H1 (cell line): ENCODE results near the gene PRSS22. TPM values are rescaled to one million over a fixed set of nuclear protein-coding genes. Genes with fewer than 3 reads are reported as not detected.

Source experiments
- BACH1 ChIP-seq: IDR thresholded peaks from 2 replicates; pipeline ENCODE4 v1.6.1; 2012; ENCODE audit warnings: low read length, improper control_type of control experiment
- CBX8 ChIP-seq: fragments of 300-800, 300-1000 bp; sonication (generic); IDR thresholded peaks from 2 replicates; pipeline ENCODE4 v1.7.1; 2016; ENCODE audit warnings: low read depth, low read length, borderline replicate concordance
- CTBP2 ChIP-seq: IDR thresholded peaks from 2 replicates; pipeline ENCODE4 v1.7.0; 2011; ENCODE audit warnings: borderline replicate concordance, mild to moderate bottlenecking, moderate library complexity, mixed read lengths, low read length; ENCODE audit not compliant: insufficient read depth, insufficient read length
- GABPA ChIP-seq: IDR thresholded peaks from 2 replicates; pipeline ENCODE4 v1.6.1; 2011; ENCODE audit warnings: mild to moderate bottlenecking, low read length, moderate library complexity, borderline replicate concordance; ENCODE audit not compliant: insufficient read depth
- GTF2F1 ChIP-seq: IDR thresholded peaks from 2 replicates; pipeline ENCODE4 v1.6.1; 2012; ENCODE audit warnings: low read depth, low read length, improper control_type of control experiment, borderline replicate concordance
- HDAC2 ChIP-seq, 2 experiments: fragments of 300-600 bp in 1 of 2; sonication (generic) in 1 of 2; IDR thresholded peaks; 2 replicates each; pipeline ENCODE4 v1.6.1; 2011 to 2012; ENCODE audit warnings: low read depth in 2 of 2, low read length in 2 of 2, mild to moderate bottlenecking in 2 of 2, moderate library complexity in 2 of 2, borderline replicate concordance in 1 of 2, inconsistent platforms in 1 of 2
- JUN ChIP-seq: IDR thresholded peaks from 2 replicates; pipeline ENCODE4 v1.6.1; 2011; ENCODE audit warnings: low read depth, mild to moderate bottlenecking, improper control_type of control experiment, low read length
- JUND ChIP-seq: IDR thresholded peaks from 2 replicates; pipeline ENCODE4 v1.6.1; 2011; ENCODE audit warnings: mild to moderate bottlenecking, improper control_type of control experiment, low read length
- KDM4A ChIP-seq: IDR thresholded peaks from one replicate; pipeline ENCODE4 v1.7.1; 2012; ENCODE audit warnings: low read depth, mild to moderate bottlenecking, moderate library complexity, low read length, inconsistent platforms; ENCODE audit not compliant: severe bottlenecking
- NANOG ChIP-seq: IDR thresholded peaks from 2 replicates; pipeline ENCODE4 v1.6.1; 2011; ENCODE audit warnings: low read length, low read depth, mild to moderate bottlenecking, inconsistent platforms; ENCODE audit not compliant: insufficient read depth, poor library complexity, severe bottlenecking
- POLR2AphosphoS5 ChIP-seq: IDR thresholded peaks from 2 replicates; pipeline ENCODE4 v1.6.1; 2011; ENCODE audit warnings: low read depth, low read length
- RAD21 ChIP-seq, 2 experiments: IDR thresholded peaks in 1 of 2; conservative IDR thresholded peaks in 1 of 2; 2 replicates each; pipeline ENCODE4 v1.6.1; 2011; ENCODE audit warnings: low read depth in 2 of 2, low read length in 2 of 2, improper control_type of control experiment in 1 of 2, inconsistent platforms in 1 of 2, mild to moderate bottlenecking in 1 of 2, moderate library complexity in 1 of 2
- RFX5 ChIP-seq: IDR thresholded peaks from 2 replicates; pipeline ENCODE4 v1.6.1; 2011; ENCODE audit warnings: low read depth, low read length, improper control_type of control experiment, borderline replicate concordance
- SUZ12 ChIP-seq: fragments of 200-600 bp; sonication (generic); IDR thresholded peaks from 2 replicates; pipeline ENCODE4 v1.6.1; 2012; ENCODE audit warnings: mild to moderate bottlenecking, inconsistent platforms, low read length, moderate library complexity, mixed read lengths
- TAF1 ChIP-seq: IDR thresholded peaks from 2 replicates; pipeline ENCODE4 v1.6.1; 2011; ENCODE audit warnings: mild to moderate bottlenecking, low read depth, low read length
- polyA plus RNA-seq, 7 experiments: library from polyadenylated mRNA; depleted of rRNA in 3 of 7; stranded (reverse) in 5 of 7; unstranded in 2 of 7; fragments of >200 nt in 5 of 7; fragments of 200-250 nt in 2 of 7; gene quantifications; 1 replicate in 5 of 7; 2 replicates in 1 of 7; 4 replicates in 1 of 7; pipeline versions ENCODE4 v1.2.1 to v1.2.3, GENCODE V29; 2011 to 2013; ENCODE audit warnings: missing spikeins in 2 of 7, mixed read lengths in 2 of 7
- total RNA-seq: library from RNA; stranded (reverse); fragmentation: NEBNext Ultra II Directional; extraction: Animal tissue kit (Norgen Biotek cat#: 25700); gene quantifications from 2 replicates; pipeline ENCODE4 v1.2.1, GENCODE V29; 2021
- TF ChIP-seq, protein P1 (sequence below): IDR thresholded peaks from 2 replicates; pipeline ENCODE4 v1.6.1; 2012; ENCODE audit warnings: low read length, inconsistent platforms
- TF ChIP-seq, protein P2 (sequence below): IDR thresholded peaks from 2 replicates; pipeline ENCODE4 v1.6.1; 2012; ENCODE audit warnings: inconsistent platforms
- TF ChIP-seq, protein P3 (sequence below), 3 experiments: IDR thresholded peaks; 1 replicate in 2 of 3; 2 replicates in 1 of 3; pipeline versions ENCODE4 v1.5.1 to v1.6.1; 2011; ENCODE audit warnings: low read length in 3 of 3, mild to moderate bottlenecking in 3 of 3, inconsistent platforms in 2 of 3, low read depth in 1 of 3, moderate library complexity in 1 of 3; ENCODE audit not compliant: insufficient read depth in 1 of 3; ENCODE audit errors: control extremely low read depth in 1 of 3

Gene PRSS22
- total and polyA plus RNA-seq, 2 of the 8 experiments (the other 6 are each of a cell fraction or from before 2014, with no cell fraction given) = 4.0 to 4.4 TPM

DNA sequence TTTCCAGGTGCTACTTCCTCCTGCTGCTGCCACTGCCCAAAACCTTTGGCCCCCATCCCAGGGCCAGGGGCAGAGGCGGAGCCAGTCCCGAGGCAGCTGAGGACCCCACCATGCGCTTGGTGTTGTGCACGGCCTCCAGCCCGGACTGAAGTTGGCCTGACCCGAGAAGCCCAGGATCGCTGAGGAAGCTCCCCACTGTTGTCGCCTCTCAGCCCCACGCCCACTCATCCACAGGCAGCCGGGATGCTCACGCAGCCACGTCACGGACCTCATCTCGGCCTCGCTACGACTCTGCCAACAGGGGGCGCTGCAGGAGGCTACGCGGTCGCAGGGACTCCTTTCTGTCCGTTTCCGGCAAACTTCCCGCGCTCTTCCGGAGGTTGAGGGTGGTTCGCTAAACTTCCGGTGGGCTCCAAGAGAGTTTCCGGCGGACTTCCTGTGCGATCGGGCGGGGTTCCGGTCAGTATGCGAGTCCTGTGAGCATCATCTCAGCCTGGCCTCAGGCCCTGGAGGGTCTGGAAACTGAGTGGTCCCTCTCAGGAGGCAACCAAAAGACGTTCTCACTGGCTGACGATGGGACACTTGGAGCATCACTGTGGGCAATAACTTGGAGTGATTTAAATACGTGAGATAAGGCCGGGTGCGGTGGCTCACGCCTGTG is 15.5 kb downstream of the PRSS22 start (continued):
- no peak for TF ChIP-seq CBX8
- TF ChIP-seq NANOG = no peak
- TF ChIP-seq SUZ12 = no peak
- peak; percentile 40 for TF ChIP-seq KDM4A
- 0 out of 2 replicates have a peak, but pooled peaks have one; percentile 29 for TF ChIP-seq TAF1
- TF ChIP-seq, protein P1, sequence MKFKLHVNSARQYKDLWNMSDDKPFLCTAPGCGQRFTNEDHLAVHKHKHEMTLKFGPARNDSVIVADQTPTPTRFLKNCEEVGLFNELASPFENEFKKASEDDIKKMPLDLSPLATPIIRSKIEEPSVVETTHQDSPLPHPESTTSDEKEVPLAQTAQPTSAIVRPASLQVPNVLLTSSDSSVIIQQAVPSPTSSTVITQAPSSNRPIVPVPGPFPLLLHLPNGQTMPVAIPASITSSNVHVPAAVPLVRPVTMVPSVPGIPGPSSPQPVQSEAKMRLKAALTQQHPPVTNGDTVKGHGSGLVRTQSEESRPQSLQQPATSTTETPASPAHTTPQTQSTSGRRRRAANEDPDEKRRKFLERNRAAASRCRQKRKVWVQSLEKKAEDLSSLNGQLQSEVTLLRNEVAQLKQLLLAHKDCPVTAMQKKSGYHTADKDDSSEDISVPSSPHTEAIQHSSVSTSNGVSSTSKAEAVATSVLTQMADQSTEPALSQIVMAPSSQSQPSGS = 0 out of 2 replicates have a peak, but pooled peaks have one; percentile 64
- TF ChIP-seq, protein P2, sequence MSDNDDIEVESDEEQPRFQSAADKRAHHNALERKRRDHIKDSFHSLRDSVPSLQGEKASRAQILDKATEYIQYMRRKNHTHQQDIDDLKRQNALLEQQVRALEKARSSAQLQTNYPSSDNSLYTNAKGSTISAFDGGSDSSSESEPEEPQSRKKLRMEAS = peak; percentile 63
- TF ChIP-seq BACH1 = peak; percentile 81
- TF ChIP-seq RAD21 (IDR thresholded peaks at IDR 0.05 in 1 of 2, conservative IDR thresholded peaks at IDR 0.05 in 1 of 2; ENCODE audit: low read depth in 2 of 2, low read length in 2 of 2) = peak; percentile 48 to 56
- no peak for TF ChIP-seq CTBP2
- no peak for TF ChIP-seq RFX5
- peak; percentile 94 for TF ChIP-seq GABPA
- TF ChIP-seq JUND = 0 out of 2 replicates have a peak, but pooled peaks have one; percentile 33
- no peak for TF ChIP-seq JUN
- TF ChIP-seq GTF2F1 = no peak
- TF ChIP-seq, protein P3, sequence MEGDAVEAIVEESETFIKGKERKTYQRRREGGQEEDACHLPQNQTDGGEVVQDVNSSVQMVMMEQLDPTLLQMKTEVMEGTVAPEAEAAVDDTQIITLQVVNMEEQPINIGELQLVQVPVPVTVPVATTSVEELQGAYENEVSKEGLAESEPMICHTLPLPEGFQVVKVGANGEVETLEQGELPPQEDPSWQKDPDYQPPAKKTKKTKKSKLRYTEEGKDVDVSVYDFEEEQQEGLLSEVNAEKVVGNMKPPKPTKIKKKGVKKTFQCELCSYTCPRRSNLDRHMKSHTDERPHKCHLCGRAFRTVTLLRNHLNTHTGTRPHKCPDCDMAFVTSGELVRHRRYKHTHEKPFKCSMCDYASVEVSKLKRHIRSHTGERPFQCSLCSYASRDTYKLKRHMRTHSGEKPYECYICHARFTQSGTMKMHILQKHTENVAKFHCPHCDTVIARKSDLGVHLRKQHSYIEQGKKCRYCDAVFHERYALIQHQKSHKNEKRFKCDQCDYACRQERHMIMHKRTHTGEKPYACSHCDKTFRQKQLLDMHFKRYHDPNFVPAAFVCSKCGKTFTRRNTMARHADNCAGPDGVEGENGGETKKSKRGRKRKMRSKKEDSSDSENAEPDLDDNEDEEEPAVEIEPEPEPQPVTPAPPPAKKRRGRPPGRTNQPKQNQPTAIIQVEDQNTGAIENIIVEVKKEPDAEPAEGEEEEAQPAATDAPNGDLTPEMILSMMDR (IDR thresholded peaks at IDR 0.05; ENCODE audit: control extremely low read depth in 1 of 3, insufficient read depth in 1 of 3, low read depth in 1 of 3, low read length in 3 of 3) = peak; percentile 81 to 95 (median 95)
- TF ChIP-seq HDAC2 (IDR thresholded peaks at IDR 0.05; ENCODE audit: borderline replicate concordance in 1 of 2, low read depth in 2 of 2, low read length in 2 of 2) = 0 out of 4 replicates have a peak, but pooled peaks of 1 of the 2 experiments have one; percentile 73
- no peak for TF ChIP-seq POLR2AphosphoS5
